Eye (tissue), 1 donor: ENCODE measurements around the gene BABAM2.
"Not testable (repeated sequence)": the region's sequence is repeated elsewhere in the genome, so short reads cannot be mapped to it uniquely, and the experiment has no call there.

Source experiments
- DNase-seq: peaks from one replicate; pipeline ENCODE4 v3.0.0-alpha.2; 2015

The BABAM2 gene

DNA sequence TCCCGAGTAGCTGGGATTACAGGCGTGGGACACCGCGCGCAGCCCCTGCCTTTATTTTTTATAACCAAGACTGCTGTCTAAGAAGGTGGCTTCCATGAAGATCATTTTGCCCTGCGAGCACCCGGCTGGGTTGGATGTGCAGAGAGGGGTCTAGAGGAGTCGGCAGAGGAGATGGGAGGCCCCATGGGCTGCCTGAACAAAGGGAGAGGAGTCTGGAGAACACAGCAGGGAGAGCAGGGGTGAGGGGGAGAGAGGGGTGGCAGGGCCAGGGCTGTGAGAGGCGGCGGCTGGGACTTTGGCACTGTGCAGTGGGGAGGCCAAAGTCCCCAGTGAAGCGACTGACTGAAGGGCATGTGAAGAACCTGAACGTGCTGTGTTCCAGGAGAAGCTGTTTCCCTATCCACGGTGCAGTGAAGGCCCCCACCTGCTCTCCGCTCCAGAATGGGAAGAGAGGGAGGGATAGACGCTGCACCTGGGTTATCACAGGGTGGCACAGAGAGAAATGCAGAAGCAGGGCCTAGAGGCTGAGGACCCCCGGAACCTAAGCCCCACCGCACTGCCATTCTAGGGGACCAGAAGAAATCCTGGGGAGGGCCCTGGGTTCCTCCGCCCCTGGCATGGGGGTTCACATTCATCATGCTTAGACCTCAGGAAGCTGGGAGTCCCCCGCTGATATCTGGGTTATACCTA, 477.3 kb downstream of the BABAM2 start:
- no peak for DNase-seq

DNA sequence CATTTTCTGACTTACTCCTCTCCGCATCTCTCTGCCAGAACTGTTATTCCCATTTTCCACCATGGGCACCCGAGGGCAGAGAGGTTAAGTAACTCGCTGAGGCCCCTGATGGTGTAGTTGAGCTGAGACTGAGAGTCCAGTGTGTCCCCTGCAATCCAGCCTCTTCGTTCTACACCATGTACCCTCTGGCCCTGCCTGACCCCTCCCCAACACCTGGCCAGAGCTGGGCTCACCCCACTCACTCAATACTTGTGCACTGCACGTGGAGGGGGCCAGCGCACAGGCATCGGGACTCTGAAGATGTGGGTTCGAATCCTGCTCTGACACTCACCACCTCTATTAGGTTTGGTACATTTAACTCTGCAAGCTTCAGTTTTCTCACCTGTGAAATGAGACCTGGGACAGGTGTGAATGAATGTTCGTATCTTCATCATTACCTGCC, 477.8 kb downstream of the BABAM2 start:
- DNase-seq = no peak

DNA sequence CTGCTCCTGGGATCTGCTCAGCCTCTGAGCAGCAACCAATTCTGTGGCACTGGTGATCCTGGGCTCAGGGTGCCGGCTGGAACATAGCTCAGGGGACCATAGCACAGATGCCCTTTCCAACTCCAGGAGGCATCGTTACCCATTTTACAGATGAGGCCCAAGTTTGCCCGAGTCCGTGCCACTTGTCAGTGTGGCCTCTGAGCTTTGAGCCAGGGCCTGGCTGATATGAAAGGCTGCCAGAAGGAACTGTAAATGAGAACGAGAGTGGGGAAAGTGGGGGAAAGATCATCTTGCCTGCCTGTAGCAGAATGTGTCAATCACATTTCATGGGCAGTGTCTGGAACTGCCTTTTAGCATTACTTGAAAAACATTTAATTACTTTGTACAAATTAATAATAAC, 478.8 kb downstream of the BABAM2 start:
- no peak for DNase-seq

DNA sequence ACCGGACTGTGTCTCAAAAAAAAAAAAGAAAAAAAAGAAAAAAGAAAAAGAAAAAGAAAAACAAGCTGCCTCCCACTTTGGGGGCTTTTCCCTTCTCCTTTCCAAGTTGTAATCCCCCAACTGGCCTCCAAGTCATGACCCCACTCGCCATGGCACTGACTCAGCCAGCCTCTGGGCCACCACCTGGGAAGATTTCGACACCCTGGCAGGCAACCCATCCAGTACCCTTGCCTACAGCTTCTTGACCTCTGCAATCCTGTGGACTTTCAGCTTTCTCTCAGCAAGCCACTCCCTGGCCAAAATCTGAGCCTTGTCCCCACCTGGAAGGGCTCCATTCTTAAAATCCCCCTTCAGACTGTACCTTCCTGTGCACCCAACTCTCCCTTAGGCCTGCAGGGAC, 479.8 kb downstream of the BABAM2 start:
- no peak for DNase-seq

DNA sequence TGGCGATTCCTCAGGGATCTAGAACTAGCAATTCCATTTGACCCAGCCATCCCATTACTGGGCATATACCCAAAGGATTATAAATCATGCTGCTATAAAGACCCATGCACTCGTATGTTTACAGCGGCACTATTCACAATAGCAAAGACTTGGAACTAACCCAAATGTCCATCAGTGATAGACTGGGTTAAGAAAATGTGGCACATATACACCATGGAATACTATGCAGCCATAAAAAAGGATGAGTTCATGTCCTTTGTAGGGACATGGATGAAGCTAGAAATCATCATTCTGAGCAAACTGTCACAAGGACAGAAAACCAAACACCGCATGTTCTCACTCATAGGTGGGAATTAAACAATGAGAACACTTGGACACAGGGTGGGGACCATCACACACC, 481.2 kb downstream of the BABAM2 start:
- not testable (repeated sequence) for DNase-seq

DNA sequence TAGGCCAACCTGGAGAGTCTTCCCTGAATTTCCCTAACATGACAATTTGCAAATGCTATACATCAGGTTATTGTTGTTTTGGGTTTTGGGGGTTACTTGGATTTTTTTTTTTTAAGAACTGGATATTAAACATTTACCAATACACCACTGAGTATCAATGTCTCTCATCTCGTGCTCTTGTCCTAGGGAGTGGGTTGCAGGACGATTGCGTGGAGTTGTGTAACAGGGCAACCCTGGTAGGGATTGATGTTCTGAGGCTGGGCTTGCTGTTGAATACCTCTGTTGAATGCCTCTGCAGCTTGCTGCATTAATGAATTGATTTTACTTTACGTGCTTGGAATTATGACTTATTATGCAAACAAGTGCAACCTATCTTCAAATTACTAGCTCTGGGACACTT, 483.3 kb downstream of the BABAM2 start:
- DNase-seq = no peak

DNA sequence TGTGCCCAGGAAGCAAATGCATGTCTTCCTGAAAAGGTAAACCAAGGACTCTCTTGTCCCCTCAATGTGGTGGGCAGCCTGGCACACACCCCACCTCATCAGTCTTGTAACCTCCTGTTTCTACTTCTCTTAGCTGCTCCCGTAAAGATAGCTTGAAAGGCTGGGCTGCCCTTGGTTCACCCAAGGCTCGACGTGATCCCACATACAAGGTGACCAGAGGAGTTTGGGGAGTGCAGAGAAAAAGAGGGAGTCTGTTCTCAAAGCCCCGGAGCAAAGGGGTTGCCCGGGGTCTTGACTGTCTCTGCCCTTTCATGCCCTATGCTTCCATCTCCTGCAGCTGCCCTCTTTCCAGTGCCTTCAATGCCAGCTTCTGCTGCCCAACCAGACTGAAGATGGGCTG, 483.8 kb downstream of the BABAM2 start:
- no peak for DNase-seq

DNA sequence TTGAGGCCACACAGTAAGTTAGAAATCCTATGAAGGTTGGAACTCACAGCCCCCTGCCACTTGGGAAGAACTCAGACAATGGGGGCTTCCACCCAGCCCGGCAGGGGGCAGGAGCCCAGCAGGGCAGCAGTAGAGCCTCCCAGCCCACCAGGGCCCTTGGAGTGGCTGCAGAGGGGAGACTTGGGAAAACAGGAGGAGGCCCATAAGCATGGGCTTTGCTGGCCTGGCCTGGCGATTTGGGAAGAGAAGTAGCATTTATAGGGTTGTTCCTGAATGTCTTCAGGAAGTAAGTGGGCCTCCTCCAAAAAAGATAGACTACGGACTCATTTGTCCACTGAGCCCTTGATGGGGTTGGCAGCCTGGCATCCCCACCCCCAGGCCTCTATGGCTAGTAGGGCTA, 484.7 kb downstream of the BABAM2 start:
- no peak for DNase-seq

DNA sequence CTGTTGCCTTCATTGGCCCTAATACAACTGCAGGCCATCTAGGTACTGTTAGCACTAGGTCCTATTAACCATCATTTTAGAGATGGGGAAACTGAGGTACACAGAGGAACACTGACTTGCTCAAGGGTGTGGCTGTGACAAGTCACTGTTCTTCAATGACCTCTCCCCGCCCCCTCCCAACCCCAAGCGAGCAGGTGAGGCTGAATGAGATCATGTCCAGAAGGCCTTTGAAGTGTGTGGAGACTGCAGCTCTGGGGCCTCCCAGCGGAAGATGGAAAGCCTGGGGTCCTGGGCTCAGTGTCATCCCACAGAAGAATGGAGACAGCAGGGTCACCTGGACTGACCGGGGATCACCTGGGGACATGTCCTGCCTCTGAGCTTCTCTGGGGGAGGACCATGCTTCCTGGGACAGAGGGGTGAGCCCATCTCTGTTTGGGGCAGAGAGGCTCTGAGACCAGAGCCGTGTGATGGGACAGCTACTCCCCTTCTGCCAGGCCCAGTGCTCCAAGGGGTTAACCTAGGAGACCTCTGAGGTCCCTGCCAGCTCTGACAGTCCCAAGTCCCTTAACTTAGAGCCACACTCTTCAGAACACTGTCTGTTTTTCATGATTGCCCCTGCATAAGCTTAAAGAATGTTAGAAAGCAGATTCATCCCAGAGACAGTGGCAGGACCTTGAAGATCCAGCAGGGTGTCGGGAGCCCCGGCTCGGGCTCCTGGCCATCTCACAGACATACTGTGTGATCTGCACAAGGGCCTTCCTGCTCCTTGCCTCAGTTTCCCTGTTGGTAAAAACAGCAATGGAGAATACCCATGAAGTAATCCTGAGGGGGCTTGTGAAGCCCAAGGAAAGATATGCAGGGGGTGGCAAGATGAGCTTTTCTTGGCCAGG, 485.5 kb downstream of the BABAM2 start:
- no peak for DNase-seq

DNA sequence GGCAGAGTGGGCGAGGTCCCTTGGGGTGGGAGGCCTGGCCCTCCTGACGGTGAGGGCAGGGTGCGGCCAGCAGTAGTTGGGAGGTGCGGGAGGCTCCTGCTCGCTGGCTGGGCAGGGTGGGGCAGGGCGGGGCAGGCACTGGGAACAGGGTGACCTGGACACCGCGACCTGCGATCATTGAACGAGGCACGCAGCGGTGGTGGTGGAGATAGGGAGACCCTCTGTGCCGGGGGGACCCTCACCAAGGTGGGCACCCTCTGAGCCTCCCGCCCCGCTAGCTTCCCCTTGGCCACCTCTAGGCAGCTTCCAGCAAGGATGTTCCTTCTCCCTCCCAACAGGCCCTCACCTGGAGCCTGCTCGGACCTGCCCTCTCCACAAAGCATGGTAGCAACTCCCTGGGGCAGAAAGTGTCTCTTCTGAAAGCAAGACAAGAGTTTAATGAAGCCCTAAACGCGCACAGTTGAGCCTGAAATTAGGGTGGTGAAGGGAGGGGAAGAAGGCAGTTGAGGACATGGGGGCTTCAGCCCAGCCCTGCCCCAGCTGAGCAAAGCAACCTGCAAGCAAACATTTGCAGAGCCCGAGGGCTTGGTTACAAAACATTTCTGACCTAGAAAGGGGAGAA, 486.8 kb downstream of the BABAM2 start:
- no peak for DNase-seq

DNA sequence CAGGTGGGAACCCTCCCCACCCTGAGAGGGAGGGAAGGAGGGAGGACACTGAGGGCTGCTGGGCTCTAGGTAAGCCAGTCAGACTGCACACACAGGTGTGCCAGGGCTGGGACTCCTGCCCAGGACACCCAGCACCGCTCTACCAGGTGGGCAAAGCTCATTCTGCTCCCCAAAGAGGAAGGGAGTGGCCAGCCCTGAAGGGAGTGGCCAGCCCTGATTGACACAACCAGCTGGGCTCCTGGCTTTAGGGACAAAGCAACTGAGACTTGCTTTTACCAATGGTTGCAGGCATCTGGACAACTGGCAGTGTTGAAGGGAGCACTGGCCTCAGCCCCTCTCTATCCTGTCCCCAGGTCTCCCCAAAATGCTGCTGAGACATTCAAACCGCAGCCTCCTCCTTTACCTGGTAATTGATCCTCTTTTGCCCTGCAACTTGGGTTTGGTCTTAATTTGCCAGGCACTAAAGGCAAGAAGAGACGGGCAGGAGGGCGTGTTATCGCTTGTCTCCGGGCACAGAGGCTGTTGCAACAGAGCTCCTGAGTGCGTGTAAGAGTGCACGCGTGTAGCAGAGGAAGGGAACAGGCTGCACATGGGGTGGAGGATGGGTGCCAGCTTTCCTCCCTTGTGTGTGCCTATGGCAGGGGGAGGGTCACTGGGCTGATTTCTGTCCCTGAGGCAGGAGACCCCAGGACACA, 487.6 kb downstream of the BABAM2 start:
- peak; percentile 29 for DNase-seq

DNA sequence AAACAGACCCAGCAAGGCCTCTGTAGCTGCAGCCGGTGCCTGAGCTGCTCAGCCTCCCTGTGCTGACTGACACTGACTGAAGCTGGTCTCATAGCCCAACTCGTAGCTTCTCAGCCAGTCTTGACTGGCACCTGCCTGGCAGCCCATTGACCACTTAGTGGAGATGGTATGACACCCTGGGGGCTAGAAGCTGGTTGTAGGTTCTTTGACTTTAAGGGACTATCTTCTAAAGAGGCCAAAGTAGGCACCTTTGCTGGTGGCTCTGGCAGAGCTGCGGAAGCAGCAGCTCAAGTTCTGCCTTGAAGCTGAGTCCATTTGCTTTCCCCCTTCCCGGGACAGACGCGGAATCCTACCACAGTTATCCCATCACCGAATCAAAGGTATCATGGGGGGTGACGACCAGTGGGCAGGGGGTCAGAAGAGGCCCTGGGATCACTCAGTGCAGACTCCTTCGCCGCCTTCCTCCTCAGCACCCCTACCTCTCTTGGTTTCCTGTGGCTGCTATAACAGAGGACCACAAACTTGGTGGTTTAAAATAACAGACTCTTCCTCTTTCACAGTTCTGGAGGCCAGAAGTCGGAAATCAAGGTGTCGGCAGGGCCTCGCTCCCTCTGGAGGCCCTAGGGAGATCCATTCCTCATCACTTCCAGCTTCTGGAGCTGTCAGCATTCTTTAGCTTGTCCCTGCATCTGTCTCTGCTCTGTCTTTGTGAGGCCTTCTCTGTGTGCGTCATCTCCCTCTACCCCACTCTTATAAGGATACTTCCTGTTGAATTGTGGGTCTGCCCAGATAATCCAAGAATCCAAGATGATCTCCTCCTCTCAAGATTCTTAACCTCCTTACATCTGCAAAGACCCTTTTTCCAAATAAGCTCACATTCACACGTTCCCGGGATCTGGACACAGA, 488.4 kb downstream of the BABAM2 start:
- no peak for DNase-seq

DNA sequence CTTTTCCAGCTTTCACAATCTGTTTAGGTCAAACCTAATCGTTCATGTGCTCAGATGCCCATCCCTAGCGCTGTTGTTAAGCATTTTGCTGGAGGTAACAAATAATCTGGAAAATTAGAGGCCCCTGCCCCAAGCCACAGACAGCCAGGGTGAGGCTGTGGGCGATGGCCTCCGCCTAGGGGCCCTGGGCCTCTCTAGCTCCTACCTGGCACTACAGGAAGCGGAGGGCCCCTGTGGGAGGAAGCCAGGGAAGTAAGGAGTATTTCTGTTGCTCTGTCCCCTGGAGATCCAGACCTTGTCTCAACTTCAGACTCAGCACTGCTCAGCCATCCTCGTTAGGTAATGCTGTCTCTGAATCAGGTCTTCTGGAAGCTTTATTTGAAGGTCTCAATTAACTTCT, 489.7 kb downstream of the BABAM2 start:
- DNase-seq = no peak

DNA sequence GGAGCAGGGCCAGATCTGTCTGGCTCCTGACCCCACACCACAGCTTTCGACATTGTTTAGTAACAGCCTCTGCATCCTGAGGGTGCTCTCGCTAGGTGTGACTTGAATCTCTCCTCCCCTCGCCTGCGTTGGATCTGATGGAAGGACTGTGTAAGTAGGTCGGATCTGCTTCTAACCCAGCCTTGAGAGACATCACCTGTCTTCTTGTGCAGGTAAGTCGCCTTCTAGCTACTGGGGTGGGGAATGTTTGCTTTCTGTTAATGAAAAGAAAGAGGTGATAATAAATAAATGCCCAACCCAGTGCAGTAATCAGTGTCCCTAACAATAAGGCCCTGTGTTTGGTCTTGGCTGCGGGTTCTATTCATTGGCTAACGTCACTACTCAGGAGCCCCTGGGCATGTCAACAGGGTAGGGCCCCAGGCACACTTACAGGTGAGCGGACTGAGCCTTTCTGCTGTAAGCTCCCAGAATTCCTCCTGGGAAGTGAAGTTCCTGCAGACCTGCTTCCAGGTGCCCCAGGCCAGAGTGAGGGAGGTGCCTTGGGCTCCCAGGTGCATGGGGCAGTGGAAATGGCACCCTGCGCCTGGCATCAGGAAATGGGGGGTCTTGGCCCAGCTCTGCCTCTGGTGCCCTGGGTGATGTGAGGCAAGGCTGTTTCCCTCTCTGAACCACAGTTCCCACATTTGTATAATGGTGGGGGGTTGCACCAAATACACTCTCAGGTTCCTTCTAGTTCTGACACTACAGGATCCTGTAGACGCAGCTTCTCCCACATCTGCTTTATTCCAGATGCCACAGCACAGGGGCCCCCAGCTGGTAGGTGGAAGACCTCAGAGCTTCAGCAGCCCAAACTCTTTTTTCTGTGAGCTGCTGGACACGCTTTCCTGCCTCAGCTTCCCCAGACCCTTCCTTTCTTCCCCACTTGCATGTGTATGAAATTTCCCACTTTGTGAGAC, 491.0 kb downstream of the BABAM2 start:
- DNase-seq = no peak

DNA sequence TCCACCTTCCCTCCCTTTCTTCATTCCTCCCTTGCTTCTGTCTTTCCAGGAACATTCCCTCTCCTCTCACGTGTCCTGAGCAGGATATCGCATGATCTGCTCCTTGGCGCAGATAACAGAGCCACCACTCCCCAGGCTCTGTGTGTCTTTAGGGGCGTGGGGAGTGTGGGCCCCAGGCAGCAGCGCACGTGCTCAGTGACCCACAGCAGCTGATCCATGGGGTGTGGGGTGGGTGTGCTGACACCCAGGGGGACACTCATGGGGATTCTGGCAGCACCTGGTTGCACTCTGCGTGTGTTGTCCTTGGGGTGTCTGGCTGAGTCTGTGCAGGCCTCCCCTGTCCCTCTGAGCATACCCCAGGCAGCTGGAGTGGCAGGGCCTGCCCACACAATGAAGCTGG, 492.2 kb downstream of the BABAM2 start:
- DNase-seq = no peak

DNA sequence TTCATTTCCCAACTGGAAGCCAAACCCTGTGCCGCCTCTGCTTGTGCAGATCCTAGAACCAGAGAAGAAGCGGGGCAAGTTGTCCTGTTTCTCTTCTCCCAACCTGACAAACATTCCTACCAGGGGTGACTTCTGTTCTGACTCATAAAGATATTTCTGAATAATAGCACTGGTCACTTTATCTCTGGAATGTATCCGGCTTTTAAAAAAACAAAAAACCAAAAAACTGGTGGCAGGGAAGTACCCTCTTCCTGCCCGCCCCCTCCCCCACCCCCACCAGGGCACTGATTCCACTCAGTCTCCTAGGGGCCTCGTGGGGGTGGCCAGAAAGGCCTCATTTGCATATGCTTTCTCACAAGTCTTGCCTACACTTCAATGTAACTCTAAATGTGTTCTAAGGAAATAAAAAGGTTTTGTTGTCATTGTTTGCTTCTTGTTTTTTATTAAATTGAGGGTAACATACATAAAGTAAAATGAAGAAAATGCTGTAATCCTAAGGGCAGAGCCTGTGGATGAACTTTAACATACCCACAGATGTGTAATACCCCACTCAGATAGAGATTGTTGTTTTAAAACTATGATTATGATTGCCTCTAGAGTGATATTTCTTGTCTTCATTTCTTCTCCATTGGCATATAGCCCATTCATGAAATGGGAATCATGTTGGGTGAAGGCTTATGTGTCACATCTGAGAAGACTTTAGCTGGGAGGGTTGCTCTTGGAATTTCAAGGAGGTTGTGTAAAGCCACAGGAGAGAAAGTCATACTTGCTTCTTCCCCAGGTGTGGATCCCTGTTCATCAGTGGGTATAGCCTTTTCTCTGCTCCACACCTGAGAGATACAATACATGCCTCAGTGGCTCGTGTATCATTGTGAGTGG, 496.8 kb downstream of the BABAM2 start:
- no peak for DNase-seq
